Stimulated activated CD8-positive, alpha-beta memory T cell treated with anti-CD3 and anti-CD28 coated beads, Interleukin-7, amount 100 ng/mL, for 48 hours (primary cell): ENCODE measurements around the gene COL13A1.

Experiments used
- DNase-seq, 2 donors: peaks; one replicate each; pipeline ENCODE4 v3.0.0-alpha.2; 2020; ENCODE audit warnings: low read depth in 1 of 2; ENCODE audit errors: extremely low read depth in 1 of 2

Gene COL13A1

DNA sequence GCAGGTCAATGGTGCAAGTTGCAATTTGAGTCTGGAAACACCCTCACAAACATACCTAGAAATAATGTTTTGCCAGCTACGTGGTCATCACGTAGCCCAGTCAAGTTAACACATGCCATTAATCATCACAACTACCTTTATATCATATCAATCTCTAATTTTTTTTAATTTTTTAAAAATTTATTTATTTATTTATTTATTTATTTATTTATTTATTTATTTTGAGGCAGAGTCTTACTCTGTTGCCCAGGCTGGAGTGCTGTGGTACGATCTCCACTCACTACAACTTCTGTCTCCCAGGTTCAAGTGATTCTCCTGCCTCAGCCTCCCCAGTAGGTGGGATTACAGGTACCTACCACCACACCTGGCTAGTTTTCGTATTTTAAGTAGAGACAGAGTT lies 198.6 kb downstream of the COL13A1 start:
- DNase-seq: no peak

DNA sequence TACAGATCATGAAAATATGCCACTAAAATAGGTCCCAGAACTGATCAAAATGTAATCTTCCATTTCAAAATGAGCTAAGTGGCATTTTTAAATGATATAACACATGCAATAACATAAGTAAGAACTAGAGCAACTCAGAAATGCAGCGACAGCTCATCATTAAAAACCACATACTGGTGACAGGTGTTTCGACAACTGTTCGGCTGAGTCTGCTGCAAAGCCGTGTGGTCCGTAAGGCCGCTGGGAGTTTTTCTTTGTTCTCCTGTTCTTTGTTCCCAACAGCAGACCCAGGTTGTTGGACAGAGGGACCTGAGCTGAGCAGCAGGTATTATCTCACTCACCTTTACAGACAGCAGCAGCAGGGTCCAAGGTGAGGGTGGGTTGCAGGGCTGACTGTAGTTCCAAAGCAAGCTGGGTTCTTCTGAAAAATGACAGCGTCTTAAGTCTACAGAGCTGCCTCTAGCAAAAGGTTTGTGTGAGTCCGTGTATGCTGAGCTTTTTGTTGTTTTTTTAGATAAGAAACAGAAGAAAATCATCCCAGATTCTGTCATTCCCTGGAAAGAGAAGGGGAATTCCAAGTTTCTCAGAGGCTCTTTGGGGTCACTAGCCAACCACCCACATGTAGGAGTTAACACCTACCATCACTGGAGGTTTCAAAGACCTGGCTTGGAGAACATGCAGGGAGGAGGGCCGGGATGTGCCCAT lies 205.6 kb downstream of the COL13A1 start:
- DNase-seq: no peak
